ENCODE results near the gene ZBTB20.

DNA sequence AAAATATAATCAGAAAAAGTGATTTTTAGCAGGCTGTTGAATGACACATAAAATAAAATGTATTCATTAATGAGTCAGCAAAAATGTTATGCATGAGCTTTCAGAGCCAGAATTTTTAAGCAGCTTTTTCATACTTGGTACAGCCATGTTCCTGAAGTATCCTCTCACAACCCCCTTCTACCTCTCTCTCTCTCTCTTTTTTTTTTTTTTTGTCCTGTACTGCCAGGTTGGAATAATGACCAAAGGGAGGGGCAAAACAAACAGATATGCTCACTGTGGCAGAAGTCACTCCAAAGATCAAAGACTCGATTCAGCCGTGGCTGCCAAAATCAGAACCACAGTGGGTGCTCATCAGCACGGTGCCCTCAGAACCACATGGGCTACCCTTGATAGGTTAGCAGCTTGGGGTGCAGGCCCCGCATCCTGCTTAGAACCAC, 383.0 kb downstream of the ZBTB20 start:
- TF ChIP-seq, protein P1, sequence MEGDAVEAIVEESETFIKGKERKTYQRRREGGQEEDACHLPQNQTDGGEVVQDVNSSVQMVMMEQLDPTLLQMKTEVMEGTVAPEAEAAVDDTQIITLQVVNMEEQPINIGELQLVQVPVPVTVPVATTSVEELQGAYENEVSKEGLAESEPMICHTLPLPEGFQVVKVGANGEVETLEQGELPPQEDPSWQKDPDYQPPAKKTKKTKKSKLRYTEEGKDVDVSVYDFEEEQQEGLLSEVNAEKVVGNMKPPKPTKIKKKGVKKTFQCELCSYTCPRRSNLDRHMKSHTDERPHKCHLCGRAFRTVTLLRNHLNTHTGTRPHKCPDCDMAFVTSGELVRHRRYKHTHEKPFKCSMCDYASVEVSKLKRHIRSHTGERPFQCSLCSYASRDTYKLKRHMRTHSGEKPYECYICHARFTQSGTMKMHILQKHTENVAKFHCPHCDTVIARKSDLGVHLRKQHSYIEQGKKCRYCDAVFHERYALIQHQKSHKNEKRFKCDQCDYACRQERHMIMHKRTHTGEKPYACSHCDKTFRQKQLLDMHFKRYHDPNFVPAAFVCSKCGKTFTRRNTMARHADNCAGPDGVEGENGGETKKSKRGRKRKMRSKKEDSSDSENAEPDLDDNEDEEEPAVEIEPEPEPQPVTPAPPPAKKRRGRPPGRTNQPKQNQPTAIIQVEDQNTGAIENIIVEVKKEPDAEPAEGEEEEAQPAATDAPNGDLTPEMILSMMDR (IDR thresholded peaks at IDR 0.05; ENCODE audit: borderline replicate concordance, extremely low read depth, low read length, poor library complexity, severe bottlenecking): no peak
- no peak for TF ChIP-seq EZH2 (IDR thresholded peaks at IDR 0.05; ENCODE audit: borderline replicate concordance, low read depth, low read length, severe bottlenecking)

Data from DND-41 (cell line).